SK-N-SH (cell line): ENCODE results near the gene PIMREG. TPM values are rescaled to one million over a fixed set of nuclear protein-coding genes. Genes with fewer than 3 reads are reported as not detected.

Experiments
- CTCF ChIA-PET: fragments of 300-600, 350-600 bp; formaldehyde crosslinking; extraction: SDS; loops from one replicate; lab custom pipeline; 2021; lab: Yijun Ruan, JAX
- POLR2A ChIA-PET: fragments of 350-600 bp; sonication (Branson Sonifier 250); formaldehyde crosslinking; extraction: SDS; loops from one replicate; lab custom pipeline; 2020; ENCODE audit warnings: antibody characterized with exemption, inconsistent platforms; lab: Yijun Ruan, JAX
- DNase-seq: peaks from one replicate; pipeline ENCODE4 v3.0.0; 2012
- H2AFZ ChIP-seq: fragments of 200-600 bp; sonication (generic); 2 replicates; pipeline ENCODE4 v1.8.1; 2016; ENCODE audit warnings: antibody characterized with exemption, mild to moderate bottlenecking, low read depth
- H3F3A ChIP-seq: fragments of 200-600 bp; sonication (generic); replicated peaks from 2 replicates; pipeline ENCODE3; 2016; ENCODE audit warnings: antibody characterized with exemption, mild to moderate bottlenecking; ENCODE audit not compliant: insufficient read depth
- H3K27ac ChIP-seq, 2 experiments: fragments of 200-500 bp in 1 of 2; fragments of 200-600 bp in 1 of 2; sonication (Bioruptor generic) in 1 of 2; sonication (generic), shearing (Covaris generic) in 1 of 2; 2 replicates each; pipeline versions ENCODE4 v1.5.1 to v1.6.1; 2014 to 2016; ENCODE audit warnings: low read depth in 2 of 2, inconsistent platforms in 1 of 2, low read length in 1 of 2, mild to moderate bottlenecking in 1 of 2, mixed read lengths in 1 of 2
- H3K27me3 ChIP-seq: fragments of 200-600 bp; sonication (generic), shearing (Covaris generic); 2 replicates; pipeline ENCODE4 v1.6.1; 2016; ENCODE audit warnings: mixed run types; ENCODE audit not compliant: insufficient read depth
- H3K36me3 ChIP-seq, 2 experiments: fragments of 200-500 bp in 1 of 2; fragments of 200-600 bp in 1 of 2; sonication (Bioruptor generic) in 1 of 2; sonication (generic) in 1 of 2; replicated peaks in 1 of 2; 2 replicates each; pipeline versions ENCODE3 to v1.5.1; 2014 to 2016; ENCODE audit warnings: low read length in 1 of 2, mild to moderate bottlenecking in 1 of 2; ENCODE audit not compliant: insufficient read depth in 2 of 2, control insufficient read depth in 1 of 2
- H3K4me1 ChIP-seq, 2 experiments: fragments of 200-500 bp in 1 of 2; fragments of 200-600 bp in 1 of 2; sonication (Bioruptor generic) in 1 of 2; sonication (generic), shearing (Covaris generic) in 1 of 2; 2 replicates each; pipeline versions ENCODE4 v1.5.1 to v1.6.1; 2014 to 2016; ENCODE audit warnings: low read depth in 1 of 2, low read length in 1 of 2, mixed run types in 1 of 2; ENCODE audit not compliant: insufficient read depth in 2 of 2, control insufficient read depth in 1 of 2
- H3K4me2 ChIP-seq: fragments of 200-600 bp; sonication (generic), shearing (Covaris generic); 2 replicates; pipeline ENCODE4 v1.6.1; 2017; ENCODE audit warnings: mixed run types
- H3K4me3 ChIP-seq, 2 experiments: fragments of 200-500 bp in 1 of 2; fragments of 200-600 bp in 1 of 2; sonication (Bioruptor generic) in 1 of 2; sonication (generic), shearing (Covaris generic) in 1 of 2; 2 replicates each; pipeline versions ENCODE4 v1.5.1 to v1.8.1; 2014 to 2016; ENCODE audit warnings: low read depth in 2 of 2, inconsistent platforms in 1 of 2, low read length in 1 of 2, mild to moderate bottlenecking in 1 of 2, mixed read lengths in 1 of 2, moderate library complexity in 1 of 2
- H3K79me2 ChIP-seq: fragments of 200-600 bp; sonication (generic); 2 replicates; pipeline ENCODE4 v1.8.1; 2017; ENCODE audit warnings: mild to moderate bottlenecking; ENCODE audit not compliant: insufficient read depth
- H3K9ac ChIP-seq: fragments of 200-600 bp; sonication (generic); 2 replicates; pipeline ENCODE4 v1.6.1; 2017; ENCODE audit warnings: mixed run types
- H3K9me2 ChIP-seq: fragments of 200-600 bp; sonication (generic); 2 replicates; pipeline ENCODE4 v1.6.1; 2017; ENCODE audit warnings: mixed run types
- H3K9me3 ChIP-seq: fragments of 200-600 bp; sonication (generic); 2 replicates; pipeline ENCODE4 v1.6.1; 2017; ENCODE audit warnings: mixed run types, mild to moderate bottlenecking, moderate library complexity
- H4K20me1 ChIP-seq: fragments of 200-600 bp; sonication (generic); 2 replicates; pipeline ENCODE4 v1.6.1; 2017; ENCODE audit warnings: mild to moderate bottlenecking, mixed run types; ENCODE audit not compliant: insufficient read depth
- EZH2phosphoT487 ChIP-seq: fragments of 200-600 bp; sonication (generic); IDR thresholded peaks from 2 replicates; pipeline ENCODE4 v1.6.1; 2017; ENCODE audit warnings: low read depth, mixed run types, mild to moderate bottlenecking, antibody characterized with exemption, moderate library complexity, borderline replicate concordance
- FOSL2 ChIP-seq: IDR thresholded peaks from 2 replicates; pipeline ENCODE4 v1.4.0; 2012; ENCODE audit warnings: low read depth, mild to moderate bottlenecking, moderate library complexity, borderline replicate concordance
- FOXM1 ChIP-seq: IDR thresholded peaks from 2 replicates; pipeline ENCODE4 v1.4.0; 2012; ENCODE audit warnings: low read depth, mild to moderate bottlenecking
- GABPA ChIP-seq: IDR thresholded peaks from 2 replicates; pipeline ENCODE4 v1.4.0; 2012; ENCODE audit warnings: low read depth, mild to moderate bottlenecking
- JUND ChIP-seq: IDR thresholded peaks from 2 replicates; pipeline ENCODE4 v1.4.0; 2012
- RAD21 ChIP-seq: IDR thresholded peaks from 2 replicates; pipeline ENCODE4 v1.6.1; 2012; ENCODE audit warnings: mild to moderate bottlenecking, low read length
- RCOR1 ChIP-seq: fragments of 150-350 bp; IDR thresholded peaks from 2 replicates; pipeline ENCODE4 v1.6.1; 2017; ENCODE audit warnings: antibody characterized with exemption, low read length
- RXRA ChIP-seq: IDR thresholded peaks from 2 replicates; pipeline ENCODE4 v1.4.0; 2012; ENCODE audit warnings: low read depth, mild to moderate bottlenecking, borderline replicate concordance
- WGBS: methylation state at CpG from one replicate; pipeline ENCODE4 v1.1.6; 2017; ENCODE audit warnings: low lambda C conversion rate; 5-methylcytosine and 5-hydroxymethylcytosine counted together
- polyA plus RNA-seq, 3 experiments: library from polyadenylated mRNA; depleted of rRNA; stranded (reverse); fragments of >200 nt; gene quantifications; 2 replicates each; pipeline ENCODE4 v1.2.3, GENCODE V29; 2012
- TF ChIP-seq, protein P1 (sequence below): fragments of 150-350 bp; IDR thresholded peaks from 2 replicates; pipeline ENCODE4 v1.6.1; 2017; ENCODE audit warnings: antibody characterized with exemption, low read length, low read depth, borderline replicate concordance
- TF ChIP-seq, protein P2 (sequence below): IDR thresholded peaks from 2 replicates; pipeline ENCODE4 v1.4.0; 2012; ENCODE audit warnings: low read depth
- TF ChIP-seq, protein P3 (sequence below): IDR thresholded peaks from 2 replicates; pipeline ENCODE4; 2012
- TF ChIP-seq, protein P4 (sequence below): fragments of 200-600 bp; sonication (generic); IDR thresholded peaks from 2 replicates; pipeline ENCODE4 v1.6.1; 2017; ENCODE audit warnings: antibody characterized with exemption, mild to moderate bottlenecking, moderate library complexity
- TF ChIP-seq, protein P5 (sequence below): fragments of 150-350 bp; IDR thresholded peaks from 2 replicates; pipeline ENCODE4 v1.6.1; 2016; ENCODE audit warnings: mild to moderate bottlenecking, low read depth, low read length

Gene PIMREG
- polyA plus RNA-seq, 1 of the 3 experiments (the other 2 are of a cell fraction), result 19.6 TPM

DNA sequence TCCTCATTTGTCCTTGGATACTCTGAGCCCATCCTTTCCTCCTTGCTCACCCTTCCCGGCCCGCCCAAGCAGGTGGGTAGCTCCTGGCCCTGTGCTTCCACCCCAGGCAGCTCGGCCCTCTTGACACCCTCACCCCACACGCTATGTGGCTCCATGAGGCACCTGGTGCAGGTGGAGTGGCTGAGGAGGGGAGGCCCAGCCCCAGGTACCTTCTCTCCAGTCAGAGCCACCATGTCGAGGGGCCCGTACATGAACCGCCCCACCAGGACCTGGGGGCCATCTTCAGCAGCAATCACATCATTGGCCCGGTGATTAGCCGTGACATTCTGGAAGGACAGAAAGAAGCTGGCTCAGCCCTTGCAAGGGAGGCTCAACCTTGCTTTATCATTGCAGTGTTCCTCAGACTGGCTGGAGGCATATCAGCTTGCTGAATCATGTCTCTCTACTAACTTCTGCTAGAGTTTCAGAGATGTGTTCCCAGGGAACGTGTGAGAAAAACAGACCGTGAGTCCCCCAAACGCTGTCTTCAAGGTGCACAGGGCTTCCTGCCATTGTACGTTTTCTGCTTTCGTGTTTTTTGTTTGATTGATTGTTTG lies 20.3 kb downstream of the PIMREG start:
- DNase-seq, result no peak
- H4K20me1 ChIP-seq, result no peaks in the 10 kb centered on the region
- 89% methylated on average over 14 of the region's 14 CpGs for WGBS
- TF ChIP-seq RCOR1 (no peak), JUND (no peak), EZH2phosphoT487 (no peak), FOSL2 (no peak)
- H3K4me3 ChIP-seq, result no peak overlapping the region
- H3F3A ChIP-seq, result no peaks in the 10 kb centered on the region
- no peaks in the 10 kb centered on the region for H3K79me2 ChIP-seq
- no peak overlapping the region for H3K27ac ChIP-seq
- no peaks in the 10 kb centered on the region for H3K9me2 ChIP-seq
- no peaks in the 10 kb centered on the region for H3K9me3 ChIP-seq
- H3K4me2 ChIP-seq, result no peak overlapping the region
- no peak overlapping the region for H3K9ac ChIP-seq
- no peaks in the 10 kb centered on the region for H3K27me3 ChIP-seq
- no peaks in the 10 kb centered on the region for H3K36me3 ChIP-seq
- peaks cover 0 to 3% of the 10 kb centered on the region in 2 experiments; a peak in 1 of 4 replicates for H3K4me1 ChIP-seq
- H2AFZ ChIP-seq, result no peak overlapping the region
- ChIA-PET CTCF (interaction anchor here (3.4 kb wide), 1 partner anchor 9 kb away, joined by 14 read pairs; no protein-coding TSS in a partner anchor), POLR2A (no interaction called here)

DNA sequence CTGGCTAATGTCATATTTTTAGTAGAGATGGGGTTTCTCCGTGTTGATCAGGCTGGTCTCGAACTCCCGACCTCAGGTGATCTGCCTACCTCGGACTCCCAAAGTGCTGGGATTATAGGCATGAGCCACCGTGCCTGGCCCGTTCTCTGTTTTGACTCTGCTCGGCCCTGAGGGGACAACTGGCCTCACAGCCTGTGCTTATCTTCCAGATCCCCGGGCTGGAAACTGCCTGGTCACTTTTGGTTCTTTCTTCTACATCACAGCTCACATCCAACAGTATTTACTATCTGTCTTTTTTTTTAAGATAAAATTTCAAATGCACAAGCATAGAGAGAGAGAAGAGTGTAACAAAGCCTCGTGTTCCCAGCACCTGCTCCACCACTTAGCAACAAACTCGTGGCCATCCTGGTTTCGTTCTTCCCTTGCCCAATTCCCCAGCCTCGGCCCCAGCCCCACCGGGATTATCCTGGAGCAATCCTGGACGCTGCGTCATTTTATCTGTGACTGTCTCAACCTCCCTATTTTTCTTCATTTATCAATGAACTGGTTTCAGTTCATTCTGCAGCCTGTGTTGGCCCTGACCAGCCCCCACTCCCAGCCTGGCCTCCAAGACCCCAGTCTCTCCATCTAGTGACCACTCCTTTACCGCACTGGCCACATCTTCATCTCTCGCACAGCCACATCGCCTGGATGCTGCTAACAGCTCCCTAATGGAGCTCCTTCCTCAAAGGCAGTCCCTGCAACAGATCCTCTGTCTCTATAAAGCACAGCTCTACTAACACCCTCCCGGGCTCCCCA lies 21.1 kb downstream of the PIMREG start:
- TF ChIP-seq GABPA (no peak), RAD21 (no peak), FOXM1 (no peak), EZH2phosphoT487 (no peak), RCOR1 (no peak), RXRA (no peak)
- TF ChIP-seq, protein P1, sequence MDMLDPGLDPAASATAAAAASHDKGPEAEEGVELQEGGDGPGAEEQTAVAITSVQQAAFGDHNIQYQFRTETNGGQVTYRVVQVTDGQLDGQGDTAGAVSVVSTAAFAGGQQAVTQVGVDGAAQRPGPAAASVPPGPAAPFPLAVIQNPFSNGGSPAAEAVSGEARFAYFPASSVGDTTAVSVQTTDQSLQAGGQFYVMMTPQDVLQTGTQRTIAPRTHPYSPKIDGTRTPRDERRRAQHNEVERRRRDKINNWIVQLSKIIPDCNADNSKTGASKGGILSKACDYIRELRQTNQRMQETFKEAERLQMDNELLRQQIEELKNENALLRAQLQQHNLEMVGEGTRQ, result no peak
- TF ChIP-seq, protein P2, sequence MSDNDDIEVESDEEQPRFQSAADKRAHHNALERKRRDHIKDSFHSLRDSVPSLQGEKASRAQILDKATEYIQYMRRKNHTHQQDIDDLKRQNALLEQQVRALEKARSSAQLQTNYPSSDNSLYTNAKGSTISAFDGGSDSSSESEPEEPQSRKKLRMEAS, result no peak
- TF ChIP-seq, protein P3, sequence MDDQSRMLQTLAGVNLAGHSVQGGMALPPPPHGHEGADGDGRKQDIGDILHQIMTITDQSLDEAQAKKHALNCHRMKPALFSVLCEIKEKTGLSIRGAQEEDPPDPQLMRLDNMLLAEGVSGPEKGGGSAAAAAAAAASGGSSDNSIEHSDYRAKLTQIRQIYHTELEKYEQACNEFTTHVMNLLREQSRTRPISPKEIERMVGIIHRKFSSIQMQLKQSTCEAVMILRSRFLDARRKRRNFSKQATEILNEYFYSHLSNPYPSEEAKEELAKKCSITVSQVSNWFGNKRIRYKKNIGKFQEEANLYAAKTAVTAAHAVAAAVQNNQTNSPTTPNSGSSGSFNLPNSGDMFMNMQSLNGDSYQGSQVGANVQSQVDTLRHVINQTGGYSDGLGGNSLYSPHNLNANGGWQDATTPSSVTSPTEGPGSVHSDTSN, result no peak
- TF ChIP-seq, protein P4, sequence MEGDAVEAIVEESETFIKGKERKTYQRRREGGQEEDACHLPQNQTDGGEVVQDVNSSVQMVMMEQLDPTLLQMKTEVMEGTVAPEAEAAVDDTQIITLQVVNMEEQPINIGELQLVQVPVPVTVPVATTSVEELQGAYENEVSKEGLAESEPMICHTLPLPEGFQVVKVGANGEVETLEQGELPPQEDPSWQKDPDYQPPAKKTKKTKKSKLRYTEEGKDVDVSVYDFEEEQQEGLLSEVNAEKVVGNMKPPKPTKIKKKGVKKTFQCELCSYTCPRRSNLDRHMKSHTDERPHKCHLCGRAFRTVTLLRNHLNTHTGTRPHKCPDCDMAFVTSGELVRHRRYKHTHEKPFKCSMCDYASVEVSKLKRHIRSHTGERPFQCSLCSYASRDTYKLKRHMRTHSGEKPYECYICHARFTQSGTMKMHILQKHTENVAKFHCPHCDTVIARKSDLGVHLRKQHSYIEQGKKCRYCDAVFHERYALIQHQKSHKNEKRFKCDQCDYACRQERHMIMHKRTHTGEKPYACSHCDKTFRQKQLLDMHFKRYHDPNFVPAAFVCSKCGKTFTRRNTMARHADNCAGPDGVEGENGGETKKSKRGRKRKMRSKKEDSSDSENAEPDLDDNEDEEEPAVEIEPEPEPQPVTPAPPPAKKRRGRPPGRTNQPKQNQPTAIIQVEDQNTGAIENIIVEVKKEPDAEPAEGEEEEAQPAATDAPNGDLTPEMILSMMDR, result no peak
- TF ChIP-seq, protein P5, sequence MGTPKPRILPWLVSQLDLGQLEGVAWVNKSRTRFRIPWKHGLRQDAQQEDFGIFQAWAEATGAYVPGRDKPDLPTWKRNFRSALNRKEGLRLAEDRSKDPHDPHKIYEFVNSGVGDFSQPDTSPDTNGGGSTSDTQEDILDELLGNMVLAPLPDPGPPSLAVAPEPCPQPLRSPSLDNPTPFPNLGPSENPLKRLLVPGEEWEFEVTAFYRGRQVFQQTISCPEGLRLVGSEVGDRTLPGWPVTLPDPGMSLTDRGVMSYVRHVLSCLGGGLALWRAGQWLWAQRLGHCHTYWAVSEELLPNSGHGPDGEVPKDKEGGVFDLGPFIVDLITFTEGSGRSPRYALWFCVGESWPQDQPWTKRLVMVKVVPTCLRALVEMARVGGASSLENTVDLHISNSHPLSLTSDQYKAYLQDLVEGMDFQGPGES, result no peak
- TF ChIP-seq, all 33 proteins: peak for 0
- H3K36me3 ChIP-seq, result no peaks in the 10 kb centered on the region
- H3F3A ChIP-seq, result no peaks in the 10 kb centered on the region
- H3K4me1 ChIP-seq, result peaks cover 0 to 3% of the 10 kb centered on the region in 2 experiments; a peak in 1 of 4 replicates
- 54% methylated on average over 19 of the region's 19 CpGs for WGBS
- no peak overlapping the region for H3K4me2 ChIP-seq
- H4K20me1 ChIP-seq, result no peaks in the 10 kb centered on the region
- no peaks in the 10 kb centered on the region for H3K9me3 ChIP-seq
- no peak overlapping the region for H2AFZ ChIP-seq
- H3K9ac ChIP-seq, result no peak overlapping the region
- H3K27me3 ChIP-seq, result no peaks in the 10 kb centered on the region
- POLR2A ChIA-PET, result no interaction called here
- H3K79me2 ChIP-seq, result no peaks in the 10 kb centered on the region
- H3K9me2 ChIP-seq, result no peaks in the 10 kb centered on the region
- no peak overlapping the region for H3K4me3 ChIP-seq
- H3K27ac ChIP-seq, result no peak overlapping the region
- peak; percentile 64 for DNase-seq
- CTCF ChIA-PET, result interaction anchor here (3.4 kb wide), 1 partner anchor 8 kb away, joined by 14 read pairs; no protein-coding TSS in a partner anchor
